NCI-H446 treated with DMSO at 0.1 percent for 48 hours (cell line): ENCODE results near the gene C1QA.
"Not testable (repeated sequence)": the region's sequence is repeated elsewhere in the genome, so short reads cannot be mapped to it uniquely, and the experiment has no call there.

ENCODE experiments used
- DNase-seq: peaks from one replicate; lab custom pipeline; 2025; lab: John Stamatoyannopoulos, UW

C1QA gene

GRCh38 chr1:22673486-22674409, 37.3 kb downstream of the C1QA start:
- DNase-seq: peak; percentile 15

GRCh38 chr1:22674410-22674749, 38.0 kb downstream of the C1QA start:
- DNase-seq: no peak

- DNase-seq: not testable (repeated sequence)
Measured at GRCh38 chr1:22676151-22676550, 39.7 kb downstream of the C1QA start.

GRCh38 chr1:22676916-22677583, 40.6 kb downstream of the C1QA start:
- no peak for DNase-seq

- DNase-seq: no peak
Measured at GRCh38 chr1:22677931-22678896, 41.8 kb downstream of the C1QA start.

GRCh38 chr1:22680726-22681125, 44.3 kb downstream of the C1QA start:
- DNase-seq: no peak

GRCh38 chr1:22681556-22682276, 45.3 kb downstream of the C1QA start:
- no peak for DNase-seq

- DNase-seq: no peak
Measured at GRCh38 chr1:22683547-22683946, 47.1 kb downstream of the C1QA start.

GRCh38 chr1:22685591-22686059, 49.2 kb downstream of the C1QA start:
- DNase-seq: no peak

- DNase-seq: no peak
Measured at GRCh38 chr1:22687191-22687590, 50.8 kb downstream of the C1QA start.

GRCh38 chr1:22688466-22688865, 52.0 kb downstream of the C1QA start:
- no peak for DNase-seq
